ENCODE results near the gene HUWE1. TPM values are rescaled to one million over a fixed set of nuclear protein-coding genes. Genes with fewer than 3 reads are reported as not detected.

Gene HUWE1
- total and polyA plus RNA-seq, 12 donors, result 30.8 to 219 (median 189) TPM

DNA sequence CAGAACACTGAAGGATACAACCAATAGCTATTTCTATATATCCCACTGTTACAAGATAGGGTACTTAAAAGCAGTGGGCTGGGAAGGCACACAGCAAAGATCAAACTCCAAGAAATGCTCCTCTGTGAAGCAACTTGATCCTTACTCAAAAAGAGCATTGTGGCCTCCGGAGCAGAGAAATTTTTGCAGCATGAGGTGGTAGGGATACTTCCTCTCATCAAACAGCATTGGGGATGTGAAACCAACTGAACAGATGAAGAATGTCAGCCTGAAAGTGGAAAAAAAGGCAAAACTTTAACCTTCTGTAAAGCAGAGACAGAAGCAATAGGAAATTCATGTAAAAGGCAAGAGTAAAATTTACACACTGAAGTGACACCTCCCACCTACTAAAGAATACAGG is 92.2 kb downstream of the HUWE1 start:
- no peak overlapping the region for H3K4me3 ChIP-seq
- H3K9me3 ChIP-seq, result no peaks in the 10 kb centered on the region
- TF ChIP-seq, protein P1, sequence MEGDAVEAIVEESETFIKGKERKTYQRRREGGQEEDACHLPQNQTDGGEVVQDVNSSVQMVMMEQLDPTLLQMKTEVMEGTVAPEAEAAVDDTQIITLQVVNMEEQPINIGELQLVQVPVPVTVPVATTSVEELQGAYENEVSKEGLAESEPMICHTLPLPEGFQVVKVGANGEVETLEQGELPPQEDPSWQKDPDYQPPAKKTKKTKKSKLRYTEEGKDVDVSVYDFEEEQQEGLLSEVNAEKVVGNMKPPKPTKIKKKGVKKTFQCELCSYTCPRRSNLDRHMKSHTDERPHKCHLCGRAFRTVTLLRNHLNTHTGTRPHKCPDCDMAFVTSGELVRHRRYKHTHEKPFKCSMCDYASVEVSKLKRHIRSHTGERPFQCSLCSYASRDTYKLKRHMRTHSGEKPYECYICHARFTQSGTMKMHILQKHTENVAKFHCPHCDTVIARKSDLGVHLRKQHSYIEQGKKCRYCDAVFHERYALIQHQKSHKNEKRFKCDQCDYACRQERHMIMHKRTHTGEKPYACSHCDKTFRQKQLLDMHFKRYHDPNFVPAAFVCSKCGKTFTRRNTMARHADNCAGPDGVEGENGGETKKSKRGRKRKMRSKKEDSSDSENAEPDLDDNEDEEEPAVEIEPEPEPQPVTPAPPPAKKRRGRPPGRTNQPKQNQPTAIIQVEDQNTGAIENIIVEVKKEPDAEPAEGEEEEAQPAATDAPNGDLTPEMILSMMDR (IDR thresholded peaks at IDR 0.05), result no peak
- no peaks in the 10 kb centered on the region for H3K4me1 ChIP-seq
- peaks cover 0 to 34% (median 0%) of the 10 kb centered on the region in 7 donors for H3K27me3 ChIP-seq
- no peak overlapping the region for H3K27ac ChIP-seq
- ATAC-seq (no peak), DNase-seq (no peak)
- 77% methylated on average over 1 of the region's 1 CpG for WGBS, 2 donors
- peaks cover 0 to 95% (median 31%) of the 10 kb centered on the region in 9 donors for H3K36me3 ChIP-seq
- intact Hi-C loops (cut with DNase I), result no loop called here

DNA sequence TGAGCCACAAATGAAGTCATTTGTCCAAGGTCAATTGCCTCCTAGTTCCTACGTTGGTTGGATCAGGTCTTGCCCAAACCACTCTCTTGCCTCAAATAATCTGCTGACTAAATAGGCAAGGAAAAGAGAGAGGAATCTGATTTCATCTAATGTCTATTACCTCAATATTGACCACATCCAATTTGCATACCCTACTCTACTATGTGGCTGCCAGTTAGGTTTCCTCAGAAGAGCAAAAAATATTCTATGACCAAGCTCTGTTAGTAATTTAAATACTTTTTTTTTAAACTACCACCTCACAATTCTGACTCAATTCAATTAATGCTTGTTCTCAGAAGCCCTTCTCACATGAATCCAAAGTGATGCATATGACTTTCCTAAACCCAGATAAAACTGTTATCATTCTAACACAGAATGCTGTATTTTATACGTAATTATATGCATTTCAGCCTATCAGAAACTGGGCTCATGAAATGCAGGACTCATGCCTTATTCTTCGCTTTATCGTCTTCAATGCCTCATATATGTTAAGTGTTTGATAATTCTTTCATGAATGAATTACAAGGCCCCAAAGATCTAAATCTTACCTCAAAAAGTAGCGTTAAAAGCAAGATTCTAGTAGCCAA is 98.6 kb downstream of the HUWE1 start:
- intact Hi-C loops (cut with DNase I), result no loop called here
- H3K4me1 ChIP-seq, result no peaks in the 10 kb centered on the region
- H3K27me3 ChIP-seq, result peaks cover 0 to 25% (median 0%) of the 10 kb centered on the region in 7 donors
- DNase-seq (no peak), ATAC-seq (no peak)
- no peaks in the 10 kb centered on the region for H3K9me3 ChIP-seq
- TF ChIP-seq, protein P1 (IDR thresholded peaks at IDR 0.05), result no peak
- H3K36me3 ChIP-seq, result peaks cover 0 to 100% (median 38%) of the 10 kb centered on the region in 9 donors
- no peak overlapping the region for H3K27ac ChIP-seq
- WGBS, 2 donors, result 83 to 89% methylated on average over 5 of the region's 5 CpGs
- no peak overlapping the region for H3K4me3 ChIP-seq

DNA sequence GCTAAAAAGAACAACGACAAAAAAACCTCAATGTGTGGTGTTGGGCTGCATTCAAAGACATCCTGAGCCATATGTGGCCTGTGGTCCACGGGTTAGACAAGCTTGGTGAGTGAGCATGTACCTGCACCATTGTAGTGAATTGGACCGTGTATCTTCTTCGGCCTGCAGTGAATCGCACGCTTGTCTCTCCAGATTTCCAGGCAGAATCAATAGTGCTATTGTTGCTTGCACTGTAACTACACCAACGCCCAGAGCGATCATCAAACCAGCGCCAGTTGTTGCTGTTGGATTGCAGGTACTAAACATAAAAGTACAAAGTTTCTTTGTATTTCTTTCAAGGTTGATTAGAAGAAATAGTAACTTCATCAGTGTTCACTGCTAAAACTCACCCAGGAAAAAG is 101.6 kb downstream of the HUWE1 start:
- intact Hi-C loops (cut with DNase I), result no loop called here
- 94 to 97% methylated on average over 9 of the region's 9 CpGs for WGBS, 2 donors
- H3K36me3 ChIP-seq, result peaks cover 0 to 100% (median 30%) of the 10 kb centered on the region in 9 donors
- ATAC-seq, result no peak
- H3K4me3 ChIP-seq, result no peak overlapping the region
- H3K9me3 ChIP-seq, result no peaks in the 10 kb centered on the region
- H3K27ac ChIP-seq, result no peak overlapping the region
- TF ChIP-seq, protein P1 (IDR thresholded peaks at IDR 0.05), result no peak
- peaks cover 0 to 4% (median 0%) of the 10 kb centered on the region in 9 donors for H3K4me1 ChIP-seq
- no peak for DNase-seq
- peaks cover 0 to 17% (median 0%) of the 10 kb centered on the region in 7 donors for H3K27me3 ChIP-seq

DNA sequence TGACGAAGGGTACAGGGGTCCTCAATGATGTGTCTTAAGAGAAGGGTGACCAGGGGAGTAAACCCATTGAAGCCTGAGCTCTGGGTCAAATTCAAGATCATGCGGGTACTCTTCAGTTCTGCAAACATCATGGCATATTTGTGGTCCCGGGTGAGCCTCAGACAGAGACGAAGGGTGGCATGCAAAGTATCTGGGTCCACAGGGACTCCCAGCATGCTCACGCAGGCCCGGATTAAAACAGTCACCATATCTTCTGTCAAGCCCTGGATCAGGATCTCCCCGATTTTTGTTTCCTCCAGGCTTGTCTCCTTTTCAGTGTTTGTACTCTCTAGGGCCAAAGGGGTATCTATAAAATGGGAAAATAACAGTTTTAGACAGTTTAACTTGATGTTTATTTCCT is 102.9 kb downstream of the HUWE1 start:
- H3K27me3 ChIP-seq, result peaks cover 0 to 17% (median 0%) of the 10 kb centered on the region in 7 donors
- no peak overlapping the region for H3K4me3 ChIP-seq
- intact Hi-C loops (cut with DNase I), result no loop called here
- H3K4me1 ChIP-seq, result peaks cover 0 to 4% (median 0%) of the 10 kb centered on the region in 9 donors
- TF ChIP-seq, protein P1 (IDR thresholded peaks at IDR 0.05), result no peak
- ATAC-seq (no peak), DNase-seq (no peak)
- WGBS, 2 donors, result 94% methylated on average over 7 of the region's 7 CpGs
- H3K27ac ChIP-seq, result no peak overlapping the region
- peaks cover 0 to 89% (median 26%) of the 10 kb centered on the region in 9 donors for H3K36me3 ChIP-seq
- no peaks in the 10 kb centered on the region for H3K9me3 ChIP-seq

All from heart right ventricle (tissue), 16 donors.